Neural cell (in vitro differentiated cells): ENCODE data around the gene PCYT1A. TPM values are rescaled to one million over a fixed set of nuclear protein-coding genes. Genes with fewer than 3 reads are reported as not detected.

ENCODE experiments used
- H2AFZ ChIP-seq: fragments of 200-600, 300-800 bp; sonication (generic), shearing (Covaris generic); 2 replicates; pipeline ENCODE4 v1.6.0; 2014; ENCODE audit warnings: low read depth, mild to moderate bottlenecking, antibody characterized with exemption, low read length, moderate library complexity
- H3F3A ChIP-seq: fragments of 200-600 bp; shearing (Covaris generic); 2 replicates; pipeline ENCODE4 v1.6.1; 2016; ENCODE audit warnings: mild to moderate bottlenecking, moderate library complexity, mixed read lengths, antibody characterized with exemption, low read length; ENCODE audit not compliant: insufficient read depth, poor library complexity, severe bottlenecking
- H3K27ac ChIP-seq: fragments of 200-600, 300-800 bp; sonication (generic), shearing (Covaris generic); 2 replicates; pipeline ENCODE4 v1.5.1; 2014; ENCODE audit warnings: mild to moderate bottlenecking, low read length, moderate library complexity
- H3K27me3 ChIP-seq: fragments of 300-800, 200-600 bp; sonication (generic), shearing (Covaris generic); 2 replicates; pipeline ENCODE4 v1.6.0; 2014; ENCODE audit warnings: mild to moderate bottlenecking, low read depth, low read length, moderate library complexity; ENCODE audit not compliant: insufficient read depth
- H3K36me3 ChIP-seq: fragments of 300-800, 200-600 bp; sonication (generic), shearing (Covaris generic); 2 replicates; pipeline ENCODE4 v1.5.1; 2014; ENCODE audit warnings: mild to moderate bottlenecking, antibody characterized with exemption, low read length, moderate library complexity; ENCODE audit not compliant: insufficient read depth
- H3K4me2 ChIP-seq: fragments of 300-800, 200-600 bp; sonication (generic), shearing (Covaris generic); 2 replicates; pipeline ENCODE4 v1.6.0; 2014; ENCODE audit warnings: mild to moderate bottlenecking, low read length
- H3K4me3 ChIP-seq: fragments of 300-800, 200-600 bp; sonication (generic), shearing (Covaris generic); 2 replicates; pipeline ENCODE4 v1.5.1; 2014; ENCODE audit warnings: mild to moderate bottlenecking, low read length, moderate library complexity
- H3K79me2 ChIP-seq: fragments of 200-600 bp; shearing (Covaris generic); replicated peaks from 2 replicates; pipeline ENCODE4 v1.6.0; 2014; ENCODE audit warnings: mild to moderate bottlenecking, low read length, moderate library complexity; ENCODE audit not compliant: insufficient read depth
- H3K9ac ChIP-seq: fragments of 300-800, 200-600 bp; sonication (generic), shearing (Covaris generic); 2 replicates; pipeline ENCODE4 v1.6.1; 2016; ENCODE audit warnings: mild to moderate bottlenecking, low read length, mixed read lengths
- H3K9me2 ChIP-seq: fragments of 200-600 bp; shearing (Covaris generic); 2 replicates; pipeline ENCODE4 v1.6.1; 2016; ENCODE audit warnings: mild to moderate bottlenecking, low read length, mixed read lengths; ENCODE audit not compliant: insufficient read depth
- H3K9me3 ChIP-seq: fragments of 200-600, 300-800 bp; sonication (generic), shearing (Covaris generic); 2 replicates; pipeline ENCODE4 v1.6.1; 2016; ENCODE audit warnings: mild to moderate bottlenecking, mixed run types, low read length, moderate library complexity, mixed read lengths
- H4K20me1 ChIP-seq: fragments of 200-600 bp; shearing (Covaris generic); 2 replicates; pipeline ENCODE4 v1.6.1; 2016; ENCODE audit warnings: mild to moderate bottlenecking, mixed run types; ENCODE audit not compliant: insufficient read depth
- CTCF ChIP-seq: fragments of 450-650 bp; IDR thresholded peaks from 2 replicates; pipeline ENCODE4 v1.5.1; 2014; ENCODE audit warnings: antibody characterized with exemption, mild to moderate bottlenecking, moderate library complexity; ENCODE audit not compliant: poor library complexity, severe bottlenecking
- EP300 ChIP-seq: fragments of 450-650 bp; conservative IDR thresholded peaks from 2 replicates; pipeline ENCODE4 v1.6.1; 2014; ENCODE audit warnings: antibody characterized with exemption, mild to moderate bottlenecking, moderate library complexity; ENCODE audit not compliant: poor library complexity, severe bottlenecking
- EZH2 ChIP-seq: fragments of 200-600, 300-800 bp; shearing (Covaris generic), sonication (generic); IDR thresholded peaks from 2 replicates; pipeline ENCODE4 v1.6.1; 2014; ENCODE audit warnings: antibody characterized with exemption, low read length, borderline replicate concordance, mild to moderate bottlenecking; ENCODE audit not compliant: insufficient read depth, poor library complexity, severe bottlenecking
- MXI1 ChIP-seq: fragments of 450-650 bp; conservative IDR thresholded peaks from 2 replicates; pipeline ENCODE4 v1.6.1; 2014; ENCODE audit warnings: antibody characterized with exemption, mild to moderate bottlenecking; ENCODE audit not compliant: poor library complexity, severe bottlenecking
- POLR2AphosphoS5 ChIP-seq: IDR thresholded peaks from 2 replicates; pipeline ENCODE4 v1.6.1; 2012
- RAD21 ChIP-seq: fragments of 450-650 bp; conservative IDR thresholded peaks from 2 replicates; pipeline ENCODE4 v1.6.1; 2014; ENCODE audit warnings: antibody characterized with exemption, mild to moderate bottlenecking, moderate library complexity
- REST ChIP-seq: IDR thresholded peaks from 2 replicates; pipeline ENCODE4 v1.6.1; 2012; ENCODE audit warnings: borderline replicate concordance
- SMC3 ChIP-seq: fragments of 450-650 bp; conservative IDR thresholded peaks from 2 replicates; pipeline ENCODE4 v1.6.1; 2014; ENCODE audit warnings: antibody characterized with exemption, mild to moderate bottlenecking, moderate library complexity; ENCODE audit not compliant: poor library complexity
- TAF1 ChIP-seq: IDR thresholded peaks from 2 replicates; pipeline ENCODE4 v1.6.1; 2012; ENCODE audit warnings: low read depth
- polyA plus RNA-seq: library from polyadenylated mRNA; depleted of rRNA; stranded (reverse); fragments of >200 nt; gene quantifications from 2 replicates; pipeline ENCODE4 v1.2.3, GENCODE V29; 2014

The PCYT1A gene
- polyA plus RNA-seq, 1 donor from 2014 or later = 21.7 TPM

- Histone ChIP-seq H3F3A (no peaks in the 10 kb centered on the region), H3K27me3 (no peaks in the 10 kb centered on the region), H4K20me1 (no peaks in the 10 kb centered on the region), H3K79me2 (no peaks in the 10 kb centered on the region), H3K9me3 (no peaks in the 10 kb centered on the region), H3K27ac (no peak overlapping the region), H2AFZ (no peak overlapping the region), H3K4me2 (no peak overlapping the region), H3K9ac (no peak overlapping the region), H3K36me3 (peaks cover 11% of the 10 kb centered on the region), H3K9me2 (no peaks in the 10 kb centered on the region), H3K4me3 (no peak overlapping the region)
- TF ChIP-seq EZH2 (no peak), SMC3 (no peak), EP300 (no peak), MXI1 (no peak), RAD21 (no peak), TAF1 (no peak), POLR2AphosphoS5 (no peak), REST (no peak), CTCF (no peak)
Measured at GRCh38 chr3:196237203-196237602, 50.3 kb downstream of the PCYT1A start.

- no peaks in the 10 kb centered on the region for H3K27me3 ChIP-seq
- no peak overlapping the region for H3K9ac ChIP-seq
- no peaks in the 10 kb centered on the region for H4K20me1 ChIP-seq
- no peaks in the 10 kb centered on the region for H3K79me2 ChIP-seq
- no peak overlapping the region for H3K4me3 ChIP-seq
- no peak overlapping the region for H3K4me2 ChIP-seq
- H3K9me3 ChIP-seq = no peaks in the 10 kb centered on the region
- no peaks in the 10 kb centered on the region for H3K9me2 ChIP-seq
- H3F3A ChIP-seq = no peaks in the 10 kb centered on the region
- H3K36me3 ChIP-seq = peaks cover 5% of the 10 kb centered on the region
- no peak overlapping the region for H3K27ac ChIP-seq
- H2AFZ ChIP-seq = no peak overlapping the region
- TF ChIP-seq POLR2AphosphoS5 = no peak
- no peak for TF ChIP-seq EP300
- TF ChIP-seq REST = no peak
- TF ChIP-seq EZH2 = no peak
- TF ChIP-seq MXI1 = no peak
- TF ChIP-seq TAF1 = no peak
- no peak for TF ChIP-seq SMC3
- TF ChIP-seq RAD21 = no peak
- TF ChIP-seq CTCF = no peak
Measured at GRCh38 chr3:196236223-196236622, 51.3 kb downstream of the PCYT1A start.
